NOMO-1 treated with dmso at 0.1 percent for 144 hours (cell line): Measurements from ENCODE around the gene RP2.

Experiments
- DNase-seq: peaks from one replicate; lab custom pipeline; 2025; ENCODE audit not compliant: unreplicated experiment; lab: John Stamatoyannopoulos, UW

Gene RP2

GRCh38 chrX:46917622-46918021 is 80.8 kb downstream of the RP2 start:
- no peak for DNase-seq

GRCh38 chrX:46918434-46918833 is 81.6 kb downstream of the RP2 start:
- no peak for DNase-seq

- no peak for DNase-seq
Observed at GRCh38 chrX:46920235-46920634, 83.4 kb downstream of the RP2 start.

GRCh38 chrX:46922611-46923010 is 85.8 kb downstream of the RP2 start:
- no peak for DNase-seq

GRCh38 chrX:46927718-46928117 is 90.9 kb downstream of the RP2 start:
- no peak for DNase-seq

GRCh38 chrX:46929439-46930261 is 92.8 kb downstream of the RP2 start:
- no peak for DNase-seq
